ENCODE measurements around the gene ARHGEF6.

The ARHGEF6 gene

GRCh38 chrX:136625246-136625645 is 155.5 kb downstream of the ARHGEF6 start:
- CTCF ChIA-PET: no interaction called here
- POLR2A ChIA-PET: no interaction called here
- Histone ChIP-seq H3K9me3 (ENCODE audit: control insufficient read depth, insufficient read depth, low read depth, low read length) (no peaks in the 10 kb centered on the region; the same call in 1 of the 2 replicates), H3K4me3 (ENCODE audit: low read depth, low read length) (no peak overlapping the region), H3K36me3 (ENCODE audit: control insufficient read depth in 2 of 2, insufficient read depth in 1 of 2, low read length in 2 of 2) (no peaks in the 10 kb centered on the region), H3K27ac (ENCODE audit: extremely low read depth, low read depth, low read length) (no peak overlapping the region), H3K4me1 (ENCODE audit: control insufficient read depth, insufficient read depth, low read length) (no peaks in the 10 kb centered on the region)
- TF ChIP-seq ZNF398 (tag by site-specific recombination; IDR thresholded peaks at IDR 0.05): no peak
- no peak for TF ChIP-seq ZNF302 (tag by site-specific recombination; IDR thresholded peaks at IDR 0.05; ENCODE audit: low read depth)
- no peak for TF ChIP-seq ZNF558 (tag by site-specific recombination; IDR thresholded peaks at IDR 0.05)
- TF ChIP-seq PRDM6 (tag by site-specific recombination; IDR thresholded peaks at IDR 0.05): no peak
- TF ChIP-seq ZBTB44 (tag by site-specific recombination; IDR thresholded peaks at IDR 0.05): no peak
- TF ChIP-seq REPIN1 (tag by site-specific recombination; IDR thresholded peaks at IDR 0.05; ENCODE audit: low read depth): no peak
- TF ChIP-seq FEZF1 (tag by site-specific recombination; IDR thresholded peaks at IDR 0.05): no peak
- TF ChIP-seq SCRT1 (tag by site-specific recombination; IDR thresholded peaks at IDR 0.05; ENCODE audit: borderline replicate concordance): no peak
- TF ChIP-seq ZNF248 (tag by site-specific recombination; IDR thresholded peaks at IDR 0.05): no peak
- no peak for TF ChIP-seq ZNF391 (tag by site-specific recombination; IDR thresholded peaks at IDR 0.05; ENCODE audit: borderline replicate concordance, low read depth)
- TF ChIP-seq ZBTB26 (tag by site-specific recombination; optimal IDR thresholded peaks at IDR 0.05): no peak
- TF ChIP-seq PBX3 (CRISPR knock-in tag; IDR thresholded peaks at IDR 0.05): no peak
- TF ChIP-seq ZBTB21 (tag by site-specific recombination; IDR thresholded peaks at IDR 0.05): no peak
- no peak for TF ChIP-seq ZNF791 (tag by site-specific recombination; IDR thresholded peaks at IDR 0.05)
- TF ChIP-seq ZNF560 (tag by site-specific recombination; IDR thresholded peaks at IDR 0.05; ENCODE audit: borderline replicate concordance): no peak
- TF ChIP-seq ZNF510 (tag by site-specific recombination; IDR thresholded peaks at IDR 0.05; ENCODE audit: insufficient replicate concordance): no peak

GRCh38 chrX:136623396-136623795 is 157.3 kb downstream of the ARHGEF6 start:
- H3K9me3 ChIP-seq (ENCODE audit: control insufficient read depth, insufficient read depth, low read depth, low read length): no peaks in the 10 kb centered on the region; the same call in 1 of the 2 replicates
- no peaks in the 10 kb centered on the region for H3K4me1 ChIP-seq (ENCODE audit: control insufficient read depth, insufficient read depth, low read length)
- H3K27ac ChIP-seq (ENCODE audit: extremely low read depth, low read depth, low read length): no peak overlapping the region
- ChIA-PET POLR2A (no interaction called here), CTCF (interaction anchor here (1.6 kb wide), 1 partner anchor 916 kb away, joined by 3 read pairs; no protein-coding TSS in a partner anchor)
- H3K4me3 ChIP-seq (ENCODE audit: low read depth, low read length): no peak overlapping the region
- no peaks in the 10 kb centered on the region for H3K36me3 ChIP-seq (ENCODE audit: control insufficient read depth in 2 of 2, insufficient read depth in 1 of 2, low read length in 2 of 2)
- TF ChIP-seq ZNF202 (tag by site-specific recombination; IDR thresholded peaks at IDR 0.05; ENCODE audit: borderline replicate concordance): no peak
- TF ChIP-seq KLF8 (tag by site-specific recombination; IDR thresholded peaks at IDR 0.05): no peak
- no peak for TF ChIP-seq ZNF280D (tag by site-specific recombination; IDR thresholded peaks at IDR 0.05)
- TF ChIP-seq ZSCAN23 (tag by site-specific recombination; IDR thresholded peaks at IDR 0.05): no peak
- TF ChIP-seq ZNF274 (IDR thresholded peaks at IDR 0.05; ENCODE audit: low read length): no peak
- no peak for TF ChIP-seq ZNF274 (tag by site-specific recombination; IDR thresholded peaks at IDR 0.05; ENCODE audit: borderline replicate concordance)
- TF ChIP-seq ZSCAN5A (tag by site-specific recombination; IDR thresholded peaks at IDR 0.05): no peak
- no peak for TF ChIP-seq ZNF558 (tag by site-specific recombination; IDR thresholded peaks at IDR 0.05)

All from HEK293 (cell line).